Bronchus fibroblast of lung (primary cell): Measurements from ENCODE around the gene FAM13C. TPM values are rescaled to one million over a fixed set of nuclear protein-coding genes. Genes with fewer than 3 reads are reported as not detected.

ENCODE experiments used
- total RNA-seq: library from RNA; depleted of rRNA; stranded (reverse); fragments of >200 nt; gene quantifications from 2 replicates; pipeline ENCODE4 v1.2.3, GENCODE V29; 2015

The FAM13C gene
- 0.50 and 1.0 TPM in 2 replicates for total RNA-seq

DNA sequence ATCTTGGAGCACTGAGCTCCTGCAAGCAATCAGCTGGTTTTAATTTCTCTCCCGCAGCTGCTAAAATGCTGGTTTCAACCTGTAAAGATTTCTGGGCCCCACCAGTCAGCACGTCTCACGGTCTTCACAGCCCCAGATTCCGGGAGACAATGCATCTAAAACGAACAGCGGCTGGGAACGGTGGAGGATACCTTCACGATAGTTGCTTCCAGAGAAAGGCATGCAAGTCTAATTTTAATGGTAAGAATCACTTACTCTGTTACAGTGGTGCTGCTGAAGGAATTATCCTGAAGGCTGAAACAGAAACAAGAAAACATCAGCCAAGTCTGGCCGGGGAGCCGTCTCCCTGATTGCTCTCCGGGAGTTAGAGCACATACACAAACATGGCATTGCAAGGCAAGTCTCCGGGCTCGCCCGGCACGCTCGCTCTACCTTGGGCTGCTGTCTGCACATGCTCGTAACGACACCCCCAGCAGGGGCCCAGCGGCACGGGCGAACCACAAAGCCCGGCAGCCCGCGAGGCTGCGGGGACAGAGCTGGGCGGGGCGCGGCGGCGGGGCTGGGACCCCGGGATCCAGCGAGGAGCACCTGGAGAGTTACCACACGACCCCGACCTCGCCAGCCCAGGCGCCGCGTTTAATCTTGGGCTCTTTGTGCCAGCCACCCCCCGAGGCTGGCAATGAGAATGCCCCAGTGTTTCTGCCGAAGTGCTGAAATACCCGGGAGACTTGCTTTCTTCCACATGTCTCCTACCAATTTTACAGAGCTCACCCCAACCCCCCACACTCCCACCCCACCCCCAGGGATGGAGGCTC lies at the start of gene FAM13C:
Gene FAM13C, minus strand, starts transcription at position 406 of the 815 bp plus-strand sequence. Its CDS starts 89 bp downstream, at position 317.

Other genes starting within 250 kb of the FAM13C start
- not detected in 2 replicates for gene PHYHIPL, start 185.9 kb downstream of the FAM13C start, total RNA-seq